Measurements from ENCODE around the gene SYT8.

GRCh38 chr11:1839924-1840779 is 5.4 kb downstream of the SYT8 start:
- TF ChIP-seq CTCF (IDR thresholded peaks at IDR 0.05; ENCODE audit: low read depth, low read length, poor library complexity, severe bottlenecking) (no peak), EZH2phosphoT487 (IDR thresholded peaks at IDR 0.05; ENCODE audit: borderline replicate concordance, low read length) (no peak)

Measured in DOHH2 (cell line).